Central memory CD8-positive, alpha-beta T cell (primary cell): ENCODE data around the gene AHDC1.
"Not testable (repeated sequence)": the region's sequence is repeated elsewhere in the genome, so short reads cannot be mapped to it uniquely, and the experiment has no call there.

Source experiments
- ATAC-seq: fragments of 150-1000 bp; cut with Tn5 transposase; replicated peaks from 2 replicates; pipeline ENCODE4 v1.10.0; 2022; ENCODE audit warnings: mild to moderate bottlenecking, moderate FRiP score, moderate number of reproducible peaks; ENCODE audit not compliant: poor library complexity, severe bottlenecking; ENCODE audit errors: extremely low read depth
- DNase-seq, 2 donors: peaks; one replicate each; pipeline ENCODE4 v3.0.0; 2021; ENCODE audit warnings: low spot score in 2 of 2
- H3K27ac Mint-ChIP-seq: one replicate; pipeline ENCODE4 v1.8.0; 2022; ENCODE audit warnings: low read depth, mild to moderate bottlenecking, moderate library complexity, mixed read lengths
- H3K27me3 Mint-ChIP-seq: one replicate; pipeline ENCODE4 v1.8.0; 2022; ENCODE audit warnings: mixed read lengths
- H3K36me3 Mint-ChIP-seq: one replicate; pipeline ENCODE4 v1.8.0; 2022; ENCODE audit warnings: mild to moderate bottlenecking, moderate library complexity, mixed read lengths; ENCODE audit not compliant: insufficient read depth
- H3K4me1 Mint-ChIP-seq: one replicate; pipeline ENCODE4 v1.8.0; 2022; ENCODE audit warnings: mixed read lengths
- H3K4me3 Mint-ChIP-seq: one replicate; pipeline ENCODE4 v1.8.0; 2022; ENCODE audit warnings: mild to moderate bottlenecking, moderate library complexity, mixed read lengths
- H3K9me3 Mint-ChIP-seq: one replicate; pipeline ENCODE4 v1.8.0; 2022; ENCODE audit warnings: mixed read lengths

AHDC1 gene

DNA sequence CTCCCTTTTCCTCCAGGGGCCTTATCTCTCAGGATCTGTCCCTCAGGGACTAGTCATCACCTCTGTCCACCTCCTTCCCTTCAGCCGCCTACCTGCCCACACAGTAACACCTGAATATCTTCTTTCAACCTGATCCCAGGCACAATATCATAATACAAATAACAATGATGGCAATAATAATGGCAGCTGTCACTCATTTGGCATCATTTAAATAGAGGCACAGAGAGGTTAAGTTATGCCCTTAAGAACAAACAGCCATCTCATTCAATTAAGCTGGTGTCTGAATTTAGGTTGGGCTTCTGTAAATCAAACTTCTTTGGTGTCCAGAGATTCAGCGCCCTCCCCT, 47.5 kb downstream of the AHDC1 start:
- H3K4me3 Mint-ChIP-seq: peak overlapping the region; percentile 28
- peaks cover 40% of the 10 kb centered on the region for H3K4me1 Mint-ChIP-seq
- H3K9me3 Mint-ChIP-seq: no peaks in the 10 kb centered on the region
- ATAC-seq: no peak
- H3K27me3 Mint-ChIP-seq: no peaks in the 10 kb centered on the region
- DNase-seq: no peak
- peak overlapping the region; percentile 68 for H3K27ac Mint-ChIP-seq
- H3K36me3 Mint-ChIP-seq: peaks cover 5% of the 10 kb centered on the region

DNA sequence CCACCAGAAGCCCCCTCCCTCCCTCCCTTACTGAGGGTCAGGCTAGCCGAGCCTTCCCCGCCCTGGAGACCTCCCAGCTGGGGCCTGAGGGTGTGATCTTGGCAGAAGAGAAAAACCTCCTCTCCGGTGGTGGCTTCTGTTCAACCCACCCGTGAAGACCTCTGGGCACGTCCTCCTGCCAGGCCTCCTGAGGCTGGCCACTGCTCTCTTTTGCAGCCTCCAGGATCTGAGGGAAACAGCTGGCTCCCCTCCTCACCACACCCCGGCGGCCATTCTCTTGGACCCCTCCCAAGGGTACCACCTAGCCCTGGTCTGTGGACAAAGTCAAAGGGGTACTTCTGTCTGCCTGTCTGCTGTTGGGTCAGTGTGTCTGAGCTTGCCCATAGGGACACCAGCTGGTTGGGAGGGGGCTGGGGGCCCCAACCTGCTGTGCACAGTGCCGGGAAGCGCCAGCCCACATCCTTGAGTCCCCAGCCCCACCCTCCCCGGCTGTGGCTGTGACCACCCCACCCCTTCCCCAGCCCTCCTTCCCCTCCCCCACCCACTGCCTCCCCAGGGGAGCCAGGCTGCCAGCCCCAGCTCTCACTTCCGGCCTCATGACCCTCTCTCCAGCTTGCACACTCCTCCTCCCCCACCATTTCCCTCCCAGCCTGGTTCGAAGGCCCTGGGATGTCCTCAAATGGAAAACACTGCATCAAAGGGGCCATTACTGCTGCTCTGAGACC, 48.1 kb downstream of the AHDC1 start:
- peak overlapping the region; percentile 68 for H3K27ac Mint-ChIP-seq
- H3K4me3 Mint-ChIP-seq: peak overlapping the region; percentile 28
- H3K4me1 Mint-ChIP-seq: peaks cover 37% of the 10 kb centered on the region
- H3K36me3 Mint-ChIP-seq: peaks cover 6% of the 10 kb centered on the region
- ATAC-seq: no peak
- no peaks in the 10 kb centered on the region for H3K9me3 Mint-ChIP-seq
- H3K27me3 Mint-ChIP-seq: no peaks in the 10 kb centered on the region
- DNase-seq: no peak

DNA sequence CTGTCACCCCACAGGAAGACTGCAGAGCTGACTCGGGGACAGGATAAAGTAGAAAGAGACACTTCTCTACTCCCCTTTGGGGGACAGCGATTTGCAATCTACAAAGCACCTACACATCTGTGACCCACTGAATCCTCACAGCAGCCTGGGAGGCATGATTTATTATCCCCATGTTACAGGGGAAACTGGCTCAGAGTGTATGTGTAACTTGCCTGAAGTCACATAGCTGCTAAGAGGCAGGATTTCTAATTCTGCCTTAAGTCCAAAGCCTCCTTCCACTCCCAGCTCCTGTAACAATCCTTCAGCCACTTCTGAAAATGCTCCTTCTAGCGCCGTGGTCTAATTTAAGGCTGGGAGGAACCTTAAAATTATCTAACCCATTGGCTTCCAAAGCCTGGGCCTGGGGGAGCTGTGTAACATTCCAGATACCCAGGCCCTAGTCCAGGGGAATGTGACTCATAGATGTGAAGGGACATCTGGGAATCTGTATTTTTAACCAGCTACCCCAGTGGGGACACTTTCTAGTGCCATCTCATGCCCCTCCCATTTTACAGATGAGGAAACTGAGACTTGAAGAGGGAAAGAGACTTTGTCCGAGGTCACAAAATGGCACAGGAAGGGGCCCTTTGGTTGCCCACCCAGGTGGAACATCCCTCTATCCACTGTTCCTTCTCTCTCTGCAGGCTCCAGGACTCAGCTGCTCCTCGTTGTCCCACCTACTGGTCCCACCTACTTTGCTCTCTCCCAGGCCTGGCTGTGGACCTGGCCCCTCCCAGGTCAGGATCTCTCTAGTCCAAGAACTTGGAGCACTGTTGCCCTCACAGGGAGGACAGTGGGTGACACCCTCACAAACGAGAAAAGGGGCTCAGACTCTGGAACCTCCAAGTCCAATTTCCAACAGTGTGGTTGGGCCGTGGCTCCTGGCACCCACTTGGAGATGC, 48.9 kb downstream of the AHDC1 start:
- ATAC-seq (no peak), DNase-seq (no peak)
- peak overlapping the region; percentile 68 for H3K27ac Mint-ChIP-seq
- no peak overlapping the region for H3K4me3 Mint-ChIP-seq
- H3K36me3 Mint-ChIP-seq: peaks cover 7% of the 10 kb centered on the region
- no peaks in the 10 kb centered on the region for H3K27me3 Mint-ChIP-seq
- no peaks in the 10 kb centered on the region for H3K9me3 Mint-ChIP-seq
- peaks cover 28% of the 10 kb centered on the region for H3K4me1 Mint-ChIP-seq

GRCh38 chr1:27554293-27554692, 49.7 kb downstream of the AHDC1 start:
- Mint-ChIP-seq H3K4me3 (no peak overlapping the region), H3K27me3 (no peaks in the 10 kb centered on the region), H3K4me1 (peaks cover 21% of the 10 kb centered on the region), H3K36me3 (peaks cover 7% of the 10 kb centered on the region), H3K9me3 (no peaks in the 10 kb centered on the region), H3K27ac (no peak overlapping the region)
- DNase-seq (no peak), ATAC-seq (no peak)

- not testable (repeated sequence) for H3K27me3 Mint-ChIP-seq, H3K36me3 Mint-ChIP-seq, H3K9me3 Mint-ChIP-seq, H3K4me3 Mint-ChIP-seq, ATAC-seq, DNase-seq, H3K27ac Mint-ChIP-seq
- peaks cover 21% of the 10 kb centered on the region for H3K4me1 Mint-ChIP-seq
Measured at GRCh38 chr1:27553823-27554222, 50.1 kb downstream of the AHDC1 start.

DNA sequence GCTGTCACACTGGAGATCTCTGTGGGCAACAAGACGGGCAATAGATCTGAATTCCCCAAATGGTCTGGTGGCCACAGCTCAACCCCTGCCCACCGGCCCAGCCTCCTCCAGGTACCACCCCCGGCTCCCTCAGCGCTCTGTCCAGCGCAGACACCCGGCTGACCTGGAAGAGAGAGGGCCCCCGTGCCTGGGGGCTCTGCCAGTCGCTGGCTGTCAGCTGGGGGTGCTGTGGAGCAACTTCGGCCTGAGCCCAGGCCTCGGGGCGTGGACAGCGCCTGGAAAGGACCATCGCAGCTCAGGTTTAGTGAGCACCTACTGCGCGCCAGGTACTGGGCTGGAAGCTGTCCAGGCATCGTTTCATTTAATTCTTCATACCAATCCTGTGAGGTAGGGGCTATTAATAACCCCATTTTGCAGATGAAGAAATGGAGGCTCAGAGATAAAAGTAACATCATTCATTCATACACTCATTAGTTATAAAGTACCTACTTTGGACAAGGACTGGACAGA, 51.0 kb downstream of the AHDC1 start:
- Mint-ChIP-seq H3K9me3 (no peaks in the 10 kb centered on the region), H3K27me3 (no peaks in the 10 kb centered on the region), H3K4me3 (no peak overlapping the region), H3K27ac (no peak overlapping the region), H3K4me1 (peaks cover 21% of the 10 kb centered on the region), H3K36me3 (peaks cover 7% of the 10 kb centered on the region)
- ATAC-seq: no peak
- DNase-seq: no peak

DNA sequence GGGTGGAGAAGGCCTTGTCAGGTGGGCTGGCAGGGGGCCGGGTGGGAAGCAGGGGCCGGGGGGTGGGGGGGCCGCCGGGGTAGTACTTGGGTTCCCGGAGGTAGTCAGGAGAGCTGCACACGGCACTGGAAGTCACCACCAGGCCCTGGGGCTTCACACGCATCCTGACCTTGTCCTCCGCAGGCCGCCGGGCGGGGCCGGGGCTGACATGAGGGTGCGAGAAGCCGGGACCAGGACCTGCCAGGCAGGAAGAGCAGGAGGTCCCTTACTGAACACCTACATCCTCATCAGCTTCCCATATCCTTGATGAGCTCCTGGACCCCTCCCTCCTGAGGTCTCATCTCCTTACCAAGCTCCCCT, 52.0 kb downstream of the AHDC1 start:
- H3K4me3 Mint-ChIP-seq: no peak overlapping the region
- DNase-seq (no peak), ATAC-seq (no peak)
- no peaks in the 10 kb centered on the region for H3K9me3 Mint-ChIP-seq
- peaks cover 16% of the 10 kb centered on the region for H3K4me1 Mint-ChIP-seq
- H3K27ac Mint-ChIP-seq: no peak overlapping the region
- H3K36me3 Mint-ChIP-seq: peaks cover 7% of the 10 kb centered on the region
- no peaks in the 10 kb centered on the region for H3K27me3 Mint-ChIP-seq

DNA sequence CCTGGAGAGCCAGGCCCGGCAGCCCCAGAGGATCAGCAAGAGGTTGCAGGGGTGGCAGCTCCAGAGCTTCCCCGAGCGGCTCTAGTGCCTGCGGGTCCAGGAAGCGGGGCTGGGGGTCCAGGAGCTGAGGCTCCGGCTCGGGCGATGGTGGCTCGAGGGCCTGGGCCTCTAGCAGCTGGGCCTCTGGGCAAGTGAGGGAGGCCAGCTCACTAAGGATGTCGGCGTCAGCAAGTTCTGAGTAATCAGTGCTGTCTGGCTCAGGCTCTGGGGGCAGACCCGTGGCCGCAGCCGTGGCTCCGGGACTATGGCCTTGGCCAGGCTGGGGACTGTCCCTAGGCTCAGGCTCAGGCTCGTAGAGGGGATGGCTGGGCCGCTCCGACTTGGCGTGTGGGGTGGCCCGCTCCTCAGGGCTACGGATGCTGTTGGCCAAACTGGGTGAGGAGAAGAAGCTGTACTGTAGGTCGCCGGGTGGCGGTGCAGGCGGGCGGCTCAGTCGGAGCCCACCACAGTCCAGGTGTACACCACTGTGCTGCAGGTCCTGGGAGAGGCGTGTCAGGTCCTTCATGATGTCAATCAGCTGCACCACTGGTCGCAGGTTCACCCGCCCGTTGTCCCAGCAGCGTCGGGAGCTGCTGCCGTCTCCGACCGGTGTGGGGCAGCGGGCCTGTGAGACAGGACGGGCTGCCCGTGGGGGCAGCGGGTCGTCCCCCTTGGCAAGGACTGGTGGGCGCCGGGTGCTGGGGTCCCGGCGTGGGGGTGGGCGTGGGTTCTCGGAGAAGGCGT, 52.6 kb downstream of the AHDC1 start:
- ATAC-seq: no peak
- no peaks in the 10 kb centered on the region for H3K27me3 Mint-ChIP-seq
- no peak overlapping the region for H3K4me3 Mint-ChIP-seq
- H3K36me3 Mint-ChIP-seq: peaks cover 6% of the 10 kb centered on the region
- no peak for DNase-seq
- H3K27ac Mint-ChIP-seq: peak overlapping the region; percentile 73
- H3K4me1 Mint-ChIP-seq: peaks cover 13% of the 10 kb centered on the region
- no peaks in the 10 kb centered on the region for H3K9me3 Mint-ChIP-seq

DNA sequence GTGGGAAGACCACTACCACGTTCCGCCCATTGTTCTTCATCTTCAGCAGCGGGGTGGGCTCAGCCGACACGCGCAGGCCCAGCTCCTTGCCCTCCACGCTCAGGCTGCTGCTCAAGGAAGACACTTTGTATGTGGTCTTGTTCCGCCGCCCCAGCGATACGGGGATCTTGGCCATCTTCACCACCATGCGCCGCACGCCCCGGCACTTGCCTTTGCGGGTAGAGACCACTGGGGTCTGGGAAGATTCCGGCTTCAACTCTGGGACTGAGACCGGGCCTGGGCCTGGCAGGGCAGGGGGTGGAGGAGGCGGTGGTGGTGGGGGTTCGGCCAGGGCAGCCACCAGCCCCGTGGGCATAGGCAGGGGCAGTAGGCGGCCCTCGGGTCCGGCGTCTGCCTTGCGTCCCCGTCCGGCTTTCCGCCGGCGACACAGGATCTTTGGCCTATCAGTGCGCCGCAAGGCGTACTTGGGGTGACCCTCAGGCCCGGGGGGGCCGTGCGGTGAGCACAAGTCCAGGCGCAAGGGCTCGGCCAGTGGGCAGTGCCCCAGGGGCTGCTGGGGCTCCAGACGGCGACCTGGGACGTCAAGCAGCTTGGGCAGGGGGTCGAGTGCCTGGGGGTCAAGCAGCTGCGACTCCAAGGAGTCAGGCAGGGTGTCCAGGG, 53.3 kb downstream of the AHDC1 start:
- no peak for ATAC-seq

DNA sequence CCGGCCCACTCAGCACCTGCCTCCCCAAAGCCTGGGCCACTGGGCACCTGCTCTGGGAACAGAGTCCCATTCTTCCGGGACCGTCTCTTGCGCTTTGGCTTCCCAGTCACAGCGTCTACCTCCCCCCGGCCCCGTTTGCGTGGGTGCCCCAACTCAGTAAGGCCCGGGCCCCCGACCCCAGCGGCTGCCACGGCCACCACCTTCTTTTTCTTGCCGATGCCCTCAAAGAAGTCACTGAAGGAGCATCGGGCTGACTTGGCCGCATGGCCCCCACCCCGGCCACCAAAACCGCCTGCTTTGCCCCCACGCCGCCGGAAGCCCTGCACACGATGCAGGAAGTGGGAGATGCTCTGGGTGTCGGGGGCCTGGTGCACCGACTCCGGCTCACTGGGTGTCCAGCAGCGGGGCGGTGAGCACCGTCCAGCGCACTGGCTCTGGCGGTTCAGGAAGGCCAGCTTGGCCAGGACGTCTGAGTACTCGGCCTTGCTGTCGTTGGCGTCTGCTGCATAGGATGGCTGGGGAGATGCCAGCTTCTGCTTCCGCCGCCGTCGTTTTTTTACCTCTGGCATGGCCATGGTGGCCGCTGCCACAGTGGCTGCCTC, 54.0 kb downstream of the AHDC1 start:
- DNase-seq (no peak), ATAC-seq (no peak)
- H3K4me1 Mint-ChIP-seq: peaks cover 5% of the 10 kb centered on the region
- peaks cover 6% of the 10 kb centered on the region for H3K36me3 Mint-ChIP-seq
- H3K27ac Mint-ChIP-seq: no peak overlapping the region
- no peaks in the 10 kb centered on the region for H3K27me3 Mint-ChIP-seq
- no peaks in the 10 kb centered on the region for H3K9me3 Mint-ChIP-seq
- no peak overlapping the region for H3K4me3 Mint-ChIP-seq

More for the DNA sequence above, 53.3 kb downstream of the AHDC1 start:
- Mint-ChIP-seq H3K27me3 (no peaks in the 10 kb centered on the region), H3K27ac (no peak overlapping the region), H3K9me3 (no peaks in the 10 kb centered on the region), H3K36me3 (peaks cover 6% of the 10 kb centered on the region), H3K4me3 (no peak overlapping the region), H3K4me1 (peaks cover 6% of the 10 kb centered on the region)
- no peak for DNase-seq

DNA sequence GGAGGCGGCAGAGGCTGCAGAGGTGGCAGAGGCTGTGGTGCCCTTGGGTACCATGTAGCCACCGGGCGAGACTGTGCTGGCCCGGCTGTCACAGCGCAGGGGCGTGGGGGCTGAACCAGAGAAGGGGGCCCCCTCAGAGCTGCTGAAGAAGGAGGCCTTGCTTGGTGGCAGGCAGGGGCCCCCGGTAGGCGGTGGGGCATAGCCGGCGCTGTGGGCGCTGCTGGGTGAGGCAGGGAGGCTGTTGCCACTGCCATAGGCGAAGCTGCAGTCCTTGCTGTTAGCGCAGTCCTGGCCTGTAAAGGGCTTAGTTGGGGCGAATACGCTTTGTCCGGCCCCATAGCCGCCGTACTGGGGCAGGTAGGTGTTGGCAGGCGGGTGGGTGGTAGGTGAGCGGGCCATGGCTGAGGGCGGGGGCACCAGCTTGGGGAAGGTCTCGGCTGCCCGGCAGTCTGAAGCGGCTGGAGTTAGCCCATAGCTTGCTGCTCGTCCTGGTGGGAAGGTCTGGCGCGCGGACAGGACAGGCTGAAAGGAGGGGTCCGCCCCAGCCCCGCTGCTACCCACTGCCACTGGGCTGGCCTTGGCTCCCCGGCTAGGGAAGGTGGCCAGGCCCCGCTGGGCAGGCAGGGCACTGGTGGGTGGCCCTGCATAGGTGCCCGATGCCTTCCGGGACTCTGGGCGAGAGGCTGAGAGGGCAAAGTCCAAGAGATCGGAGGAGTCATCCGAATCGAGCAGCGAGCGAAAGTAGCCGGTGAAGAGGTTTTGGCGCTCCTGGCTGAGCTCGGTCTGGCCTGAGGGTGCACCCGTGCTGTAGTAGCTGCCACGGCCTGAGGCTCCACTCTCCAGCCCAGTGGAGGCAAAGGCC, 54.9 kb downstream of the AHDC1 start:
- H3K27me3 Mint-ChIP-seq: no peaks in the 10 kb centered on the region
- no peak overlapping the region for H3K27ac Mint-ChIP-seq
- DNase-seq (no peak), ATAC-seq (no peak)
- H3K4me3 Mint-ChIP-seq: no peak overlapping the region
- peaks cover 6% of the 10 kb centered on the region for H3K36me3 Mint-ChIP-seq
- no peaks in the 10 kb centered on the region for H3K9me3 Mint-ChIP-seq
- peaks cover 5% of the 10 kb centered on the region for H3K4me1 Mint-ChIP-seq
